NCI-H1694 (cell line): ENCODE data around the gene ARMH4.

Experiments
- DNase-seq: peaks from one replicate; lab custom pipeline; 2025; lab: John Stamatoyannopoulos, UW

The ARMH4 gene

DNA sequence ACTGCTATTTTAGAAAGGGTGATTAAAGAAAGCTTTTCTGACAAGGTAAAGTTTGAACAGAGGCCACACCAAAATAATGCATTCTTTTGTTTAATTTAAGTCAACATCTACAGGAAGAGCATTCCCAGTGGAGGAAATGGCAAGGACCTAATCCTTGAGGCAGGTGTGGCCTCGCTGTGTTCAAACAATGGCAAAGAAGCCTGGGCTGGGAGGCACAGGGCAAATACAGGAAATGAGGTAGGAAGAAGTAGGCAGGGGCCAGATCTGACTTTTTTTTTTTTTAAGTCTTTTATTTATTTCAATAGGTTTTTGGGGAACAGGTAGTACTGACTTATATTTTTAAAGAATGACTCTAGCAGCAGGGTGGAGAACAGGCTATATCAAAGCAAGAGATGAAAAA lies 53.5 kb downstream of the ARMH4 start:
- DNase-seq, result no peak

DNA sequence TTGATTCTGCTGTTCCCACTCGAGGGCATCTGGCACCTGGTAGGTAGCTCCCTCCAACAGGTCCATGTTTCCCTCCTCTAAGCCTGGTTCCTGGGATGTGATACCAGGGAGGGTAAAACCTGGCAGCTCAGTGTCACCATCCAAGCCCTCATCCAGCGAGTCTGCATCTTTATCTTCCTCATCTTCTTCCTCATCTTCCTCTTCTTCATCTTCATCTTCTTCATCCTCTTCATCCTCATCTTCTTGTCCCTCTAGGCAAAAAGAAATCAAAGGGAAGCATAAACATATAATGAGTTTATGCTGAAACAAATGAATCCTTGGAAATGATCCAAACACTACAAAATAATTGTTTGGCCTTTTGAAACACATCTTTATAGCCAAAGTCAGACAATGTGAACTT lies 55.3 kb downstream of the ARMH4 start:
- no peak for DNase-seq

- no peak for DNase-seq
Observed at GRCh38 chr14:58091883-58092630, 60.0 kb downstream of the ARMH4 start.

DNA sequence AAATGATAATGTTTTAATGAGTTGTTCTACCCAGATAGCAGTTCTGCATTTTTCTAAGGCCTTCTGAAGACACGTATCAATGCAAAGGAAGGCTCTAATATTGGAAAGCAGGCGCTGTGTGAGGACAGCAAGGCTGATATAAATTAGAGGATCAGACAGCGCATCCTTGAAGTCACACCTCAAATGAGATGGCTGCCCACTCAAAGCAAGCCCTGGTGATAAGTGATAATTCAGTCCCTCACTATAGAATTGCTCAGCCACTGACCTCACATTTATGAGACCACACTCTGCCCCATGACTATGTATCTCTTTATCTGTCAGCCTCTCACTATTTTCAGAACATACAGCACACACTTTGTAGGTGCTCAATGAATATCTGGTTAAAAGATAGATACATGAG lies 62.4 kb downstream of the ARMH4 start:
- DNase-seq, result no peak

GRCh38 chr14:58088961-58089360 lies 63.1 kb downstream of the ARMH4 start:
- DNase-seq, result no peak

GRCh38 chr14:58085877-58086276 lies 66.1 kb downstream of the ARMH4 start:
- no peak for DNase-seq

DNA sequence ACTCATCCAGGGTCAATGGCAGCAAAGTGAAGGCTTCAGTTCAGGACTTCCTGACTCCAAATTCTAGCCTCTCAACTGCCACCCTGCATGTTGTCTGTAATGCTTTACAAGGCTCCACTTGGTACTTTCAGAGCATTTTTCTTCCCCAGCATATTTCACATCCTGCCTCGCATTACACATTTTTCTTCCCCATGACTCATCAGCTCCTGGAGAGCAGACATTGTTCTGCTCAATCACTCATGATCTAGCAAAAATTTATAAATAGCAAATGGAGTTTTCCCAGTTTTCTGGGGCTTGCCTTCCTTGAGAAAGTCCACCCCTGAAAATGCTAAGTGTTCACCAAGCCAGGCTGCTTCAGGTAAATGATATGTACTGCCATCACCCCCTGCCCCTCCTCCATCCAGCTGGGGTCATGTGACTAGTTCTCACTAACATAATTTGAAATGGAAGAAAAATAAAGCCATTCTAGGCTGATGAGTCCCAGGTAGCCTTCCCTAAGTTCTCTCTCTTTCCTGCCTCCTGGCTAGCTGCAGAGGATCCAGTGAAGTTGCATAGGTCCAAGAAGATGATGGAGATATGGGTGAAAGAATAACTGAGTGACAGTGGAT lies 69.4 kb downstream of the ARMH4 start:
- no peak for DNase-seq

DNA sequence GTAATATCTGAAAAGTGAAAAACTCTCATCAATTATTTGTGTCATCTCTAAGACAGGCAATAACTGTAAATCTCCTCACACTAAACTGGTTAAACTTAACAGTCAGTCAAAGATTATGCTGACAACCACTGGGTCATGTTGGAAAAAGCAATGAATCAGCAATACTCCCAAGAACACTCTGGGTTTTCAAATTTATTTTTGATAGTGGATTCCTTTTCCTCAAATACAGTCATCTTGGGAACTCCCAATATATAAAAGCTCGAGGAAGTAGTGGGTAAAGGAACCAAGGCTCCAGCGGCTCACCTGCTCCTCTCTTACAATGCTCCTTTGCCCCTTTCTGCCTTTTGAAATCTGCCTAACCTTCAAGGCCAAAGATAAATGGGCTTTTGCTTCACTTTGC lies 70.0 kb downstream of the ARMH4 start:
- DNase-seq, result no peak

DNA sequence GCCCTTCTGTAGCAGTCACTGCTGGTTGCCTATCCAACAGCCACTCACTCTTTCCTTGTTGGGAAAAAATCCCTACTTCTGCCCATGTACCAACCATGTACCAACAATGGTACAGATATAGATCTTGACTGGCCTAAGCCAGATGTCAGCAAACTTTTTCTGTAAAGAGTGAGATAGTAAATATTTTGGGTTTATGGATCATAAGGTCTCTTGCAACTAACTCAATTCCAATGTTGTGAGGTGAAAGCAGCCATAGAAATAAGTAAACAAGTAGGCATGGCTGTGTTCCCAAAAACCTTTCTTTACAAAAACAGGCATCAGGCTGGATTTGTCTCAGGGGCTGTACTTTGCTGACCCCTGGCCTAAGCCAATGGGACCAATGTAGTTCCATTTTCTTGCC lies 73.5 kb downstream of the ARMH4 start:
- no peak for DNase-seq

- no peak for DNase-seq
Observed at GRCh38 chr14:58078068-58078467, 73.9 kb downstream of the ARMH4 start.

DNA sequence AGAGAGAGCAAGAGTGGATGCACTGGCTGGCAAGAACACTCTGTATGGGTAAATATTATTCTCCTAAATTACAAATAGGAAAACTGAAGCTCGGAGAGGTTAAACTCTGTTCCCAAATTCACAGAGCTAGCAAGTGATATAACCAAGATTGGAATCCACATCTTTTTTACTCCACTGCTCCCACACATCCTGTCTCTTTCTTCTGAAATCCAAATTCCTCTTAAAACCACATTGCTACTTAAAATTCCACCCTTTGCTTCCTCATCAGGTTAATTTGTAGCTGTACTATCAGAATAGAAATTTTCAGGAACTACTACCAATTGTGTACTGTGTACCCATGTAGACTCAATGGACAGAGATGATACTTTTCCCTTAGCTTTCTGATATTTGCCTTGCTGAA lies 74.4 kb downstream of the ARMH4 start:
- DNase-seq, result no peak

DNA sequence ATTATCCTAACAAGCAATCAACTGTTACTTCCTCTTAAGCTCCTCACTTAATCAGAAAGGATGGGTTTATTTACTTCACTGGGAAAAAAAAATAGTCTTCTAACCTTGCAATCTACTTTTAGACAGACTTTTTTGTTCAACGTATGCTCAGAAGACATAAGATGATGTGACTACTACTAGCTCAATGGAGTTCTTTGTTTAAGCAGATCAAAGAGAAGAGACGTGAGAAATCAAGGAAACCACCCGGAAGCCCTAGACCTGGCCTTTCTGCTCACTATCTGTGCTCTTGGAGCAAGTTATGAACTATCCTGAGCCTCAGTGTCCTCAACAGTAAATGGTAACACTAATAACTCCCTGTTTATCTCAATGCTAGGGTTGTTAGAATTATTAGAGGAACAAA lies 78.5 kb downstream of the ARMH4 start:
- no peak for DNase-seq

- peak; percentile 76 for DNase-seq
Observed at GRCh38 chr14:58072288-58073071, 79.5 kb downstream of the ARMH4 start.

DNA sequence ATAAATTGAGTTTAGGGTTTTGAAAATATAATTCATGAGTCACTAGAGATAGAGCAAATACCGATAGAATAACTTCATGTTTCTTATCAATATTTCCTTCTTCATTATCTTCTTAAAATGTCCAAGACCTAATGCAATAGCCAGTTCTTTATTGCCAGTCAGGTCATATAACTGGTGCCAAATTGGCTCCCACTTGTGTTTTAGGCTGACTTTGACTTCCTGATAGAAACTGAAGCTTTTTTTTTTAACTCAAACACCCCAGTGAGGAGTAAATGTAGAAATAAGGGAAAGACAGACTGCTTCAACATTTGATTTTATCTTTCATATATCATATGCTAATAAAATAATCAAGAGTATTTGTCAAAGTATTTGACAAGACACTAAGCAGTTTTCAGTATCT lies 80.7 kb downstream of the ARMH4 start:
- no peak for DNase-seq

DNA sequence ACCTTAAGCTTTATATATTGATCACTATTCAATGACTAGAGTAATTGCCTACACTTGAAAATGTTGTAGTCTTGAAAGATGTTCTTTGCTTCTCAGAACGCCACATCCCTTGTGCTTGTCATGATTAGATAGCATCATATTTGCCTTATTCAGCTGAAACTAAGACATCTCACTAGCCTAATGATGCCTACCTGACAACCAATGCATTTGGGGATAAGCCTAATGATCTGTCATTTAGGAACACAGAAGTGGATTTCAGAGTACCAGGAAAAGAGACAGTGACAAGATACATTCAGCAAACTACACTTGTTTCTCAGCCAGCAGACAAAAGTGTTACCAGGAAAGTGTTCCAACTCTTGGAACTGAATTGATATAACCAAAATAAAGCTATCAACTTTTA lies 83.7 kb downstream of the ARMH4 start:
- no peak for DNase-seq

GRCh38 chr14:58066115-58066514 lies 85.9 kb downstream of the ARMH4 start:
- DNase-seq, result no peak

DNA sequence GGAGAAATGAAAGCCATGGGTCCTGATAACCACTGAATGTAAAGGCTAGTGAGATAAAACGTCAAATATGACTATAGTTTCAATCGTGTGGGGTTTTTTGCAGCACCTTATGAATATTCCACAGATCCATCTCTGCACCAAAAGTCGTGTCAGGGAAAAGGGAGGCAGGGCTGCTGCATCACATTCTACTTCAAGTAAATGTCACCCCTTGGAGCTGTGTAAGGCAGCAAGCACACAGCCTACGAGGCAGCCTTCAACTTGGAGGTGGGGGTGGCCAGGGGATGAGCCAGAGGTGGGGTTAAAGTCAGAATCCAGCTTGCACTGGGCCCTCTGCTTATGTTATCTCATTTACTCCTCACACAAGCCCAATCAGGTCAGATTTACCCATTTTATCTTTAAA lies 90.4 kb downstream of the ARMH4 start:
- no peak for DNase-seq

- no peak for DNase-seq
Observed at GRCh38 chr14:58060898-58061297, 91.1 kb downstream of the ARMH4 start.

GRCh38 chr14:58060077-58060476 lies 91.9 kb downstream of the ARMH4 start:
- DNase-seq, result no peak

DNA sequence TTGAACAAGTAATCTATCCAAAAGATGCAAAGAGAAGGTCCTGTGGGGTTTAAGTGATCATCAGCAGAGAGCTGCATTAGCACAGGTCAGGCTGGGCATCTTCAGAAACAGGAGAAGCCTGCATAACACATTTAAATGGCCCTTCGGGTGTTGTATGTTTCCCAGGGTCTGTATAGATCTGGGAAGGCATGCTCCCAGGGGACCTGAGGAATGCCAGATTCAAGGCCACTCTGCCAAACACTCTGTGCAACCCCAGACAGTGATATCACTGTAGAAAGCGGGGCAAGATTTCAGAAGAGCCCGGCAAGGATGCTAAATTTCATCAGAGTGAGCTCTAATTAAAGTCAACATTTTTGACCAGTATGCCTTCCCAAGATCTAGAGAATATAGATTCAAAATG lies 92.9 kb downstream of the ARMH4 start:
- no peak for DNase-seq

DNA sequence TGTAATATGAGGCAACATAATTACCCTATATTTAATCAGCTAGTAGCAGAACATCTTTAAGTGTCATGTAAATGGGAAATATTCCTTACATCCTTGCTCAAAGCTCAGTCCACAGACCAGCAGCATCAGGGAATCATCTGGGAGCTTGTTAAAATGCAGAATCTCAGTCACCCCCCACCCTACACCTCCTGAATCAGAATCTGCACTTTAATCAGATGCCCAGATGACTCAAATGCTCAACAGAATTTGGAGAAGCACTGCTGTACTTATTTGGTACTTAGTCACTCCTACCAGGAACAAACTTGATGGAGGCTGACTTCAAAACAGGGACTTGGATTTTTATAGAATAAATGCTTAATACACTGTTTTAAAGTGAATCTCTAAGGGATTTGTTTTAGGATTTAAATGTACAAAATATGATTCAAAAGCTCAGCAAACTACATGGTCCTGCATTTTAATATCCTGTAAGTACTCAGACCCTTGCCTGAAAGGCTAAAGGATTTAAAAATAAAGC lies 96.5 kb downstream of the ARMH4 start:
- DNase-seq, result no peak

DNA sequence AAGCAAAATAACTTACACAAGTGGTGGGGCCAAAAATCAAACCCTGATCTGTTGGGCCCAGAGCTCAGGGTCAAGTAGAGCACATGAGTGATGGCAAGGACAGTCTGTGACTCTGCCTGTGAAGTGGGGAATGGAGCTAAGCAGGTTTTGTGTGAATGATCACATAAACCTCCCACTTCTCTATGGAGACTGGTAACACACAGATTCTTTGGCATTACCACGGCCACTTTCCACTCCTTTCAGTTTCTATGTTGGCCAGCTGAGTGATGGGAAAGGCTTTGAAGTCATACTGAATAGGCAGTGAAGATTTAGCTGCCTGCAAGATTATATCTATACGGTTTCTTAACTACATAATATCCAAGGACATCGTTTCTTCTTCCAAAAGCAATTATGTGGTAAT lies 97.9 kb downstream of the ARMH4 start:
- no peak for DNase-seq

GRCh38 chr14:58048219-58048618 lies 103.8 kb downstream of the ARMH4 start:
- no peak for DNase-seq
